Activated T-cell treated with anti-CD3 and anti-CD28 coated beads, Interleukin-2, amount 50 U/mL, for 4 hours (primary cell): ENCODE measurements around the gene DNAJB1. TPM values are rescaled to one million over a fixed set of nuclear protein-coding genes. Genes with fewer than 3 reads are reported as not detected.
"Not testable (repeated sequence)": the region's sequence is repeated elsewhere in the genome, so short reads cannot be mapped to it uniquely, and the experiment has no call there.

Experiments used
- ATAC-seq, 2 donors: fragments of 200-7000 bp; cut with Tn5 transposase; one replicate each; pipeline ENCODE4 v1.10.0; 2021
- DNase-seq: peaks from one replicate; pipeline ENCODE4 v3.0.0-alpha.2; 2020
- H3K27me3 Mint-ChIP-seq: one replicate; pipeline ENCODE4 v1.8.0; 2021; ENCODE audit warnings: low read depth, mixed read lengths
- H3K36me3 Mint-ChIP-seq: one replicate; pipeline ENCODE4 v1.8.0; 2022; ENCODE audit warnings: mixed read lengths; ENCODE audit not compliant: insufficient read depth
- H3K4me1 Mint-ChIP-seq: one replicate; pipeline ENCODE4 v1.8.0; 2021; ENCODE audit warnings: low read depth, mixed read lengths
- H3K4me3 Mint-ChIP-seq: one replicate; pipeline ENCODE4 v1.8.0; 2021; ENCODE audit warnings: mild to moderate bottlenecking, moderate library complexity, mixed read lengths
- H3K9me3 Mint-ChIP-seq: one replicate; pipeline ENCODE4 v1.8.0; 2021; ENCODE audit warnings: mixed read lengths
- total RNA-seq, 3 donors: library from RNA; stranded (reverse); gene quantifications; one replicate each; pipeline ENCODE4 v1.2.1, GENCODE V29; 2021

DNAJB1 gene
- total RNA-seq = 100 to 1,000 TPM; 119 to 128 (median 120) TPM

- Mint-ChIP-seq H3K4me1 (peaks cover 67% of the 10 kb centered on the region), H3K4me3 (peak within 1 kb of the TSS; percentile 92), H3K27me3 (no peaks in the 10 kb centered on the region), H3K36me3 (peaks cover 36% of the 10 kb centered on the region), H3K9me3 (no peaks in the 10 kb centered on the region)
- DNase-seq (peak; percentile 34), ATAC-seq (peak; percentile 74 to 77)
Observed at GRCh38 chr19:14517840-14518505, at the start of gene DNAJB1. Gene DNAJB1, minus strand, starts transcription at chr19:14518397. Its CDS starts 48 bp downstream, at chr19:14518349.

- Mint-ChIP-seq H3K4me1 (peaks cover 33% of the 10 kb centered on the region), H3K4me3 (no peak overlapping the region), H3K27me3 (no peaks in the 10 kb centered on the region), H3K9me3 (no peaks in the 10 kb centered on the region), H3K36me3 (no peaks in the 10 kb centered on the region)
- DNase-seq (no peak), ATAC-seq (no peak)
Observed at GRCh38 chr19:14567079-14567478, 48.9 kb upstream of the DNAJB1 start.

DNA sequence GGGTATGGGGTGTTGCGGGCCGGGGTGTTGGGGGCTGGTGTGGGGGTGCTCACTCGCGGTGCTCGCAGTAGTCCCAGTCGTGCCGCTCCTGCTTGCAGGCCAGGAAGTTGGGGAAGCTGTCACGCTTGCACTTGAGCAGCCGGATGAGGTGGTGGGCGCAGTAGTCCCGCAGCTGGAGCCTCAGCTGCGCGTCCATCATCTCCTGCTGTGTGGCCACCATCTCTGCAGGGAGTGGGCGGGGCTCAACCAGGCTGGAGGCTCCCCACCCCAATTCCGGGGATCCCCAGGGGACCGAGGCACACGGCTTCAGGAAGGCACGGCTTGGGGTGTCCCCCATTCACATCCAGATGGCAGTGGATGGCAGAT is 48.5 kb upstream of the DNAJB1 start:
- Mint-ChIP-seq H3K27me3 (no peaks in the 10 kb centered on the region), H3K9me3 (no peaks in the 10 kb centered on the region), H3K4me1 (peaks cover 31% of the 10 kb centered on the region), H3K4me3 (no peak overlapping the region), H3K36me3 (no peaks in the 10 kb centered on the region)
- ATAC-seq (no peak), DNase-seq (no peak)

GRCh38 chr19:14565765-14566711 is 47.8 kb upstream of the DNAJB1 start:
- no peaks in the 10 kb centered on the region for H3K36me3 Mint-ChIP-seq
- H3K4me1 Mint-ChIP-seq = peaks cover 29% of the 10 kb centered on the region
- no peak overlapping the region for H3K4me3 Mint-ChIP-seq
- H3K9me3 Mint-ChIP-seq = no peaks in the 10 kb centered on the region
- H3K27me3 Mint-ChIP-seq = no peaks in the 10 kb centered on the region
- DNase-seq = no peak
- ATAC-seq = no peak

DNA sequence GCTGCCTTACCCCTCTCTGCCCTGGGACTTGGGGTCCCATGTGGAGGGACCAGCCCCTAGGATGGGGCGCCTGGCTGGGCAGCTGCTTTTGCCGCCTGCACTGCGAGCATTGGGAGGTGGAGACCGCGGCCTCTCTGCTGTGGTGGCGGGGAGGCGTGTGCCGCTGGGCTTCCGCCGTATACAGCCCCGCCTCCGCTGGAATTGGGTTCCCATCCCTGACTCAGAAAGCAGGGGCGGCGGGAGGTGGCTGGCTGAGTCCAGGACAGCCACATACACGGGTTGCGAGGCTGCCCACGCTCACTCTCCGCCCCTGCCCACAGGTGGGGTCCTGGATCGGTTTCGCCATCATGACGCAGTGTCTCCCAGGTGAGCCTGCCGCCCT is 47.1 kb upstream of the DNAJB1 start:
- no peaks in the 10 kb centered on the region for H3K36me3 Mint-ChIP-seq
- ATAC-seq = no peak
- H3K27me3 Mint-ChIP-seq = no peaks in the 10 kb centered on the region
- DNase-seq = no peak
- H3K9me3 Mint-ChIP-seq = no peaks in the 10 kb centered on the region
- peaks cover 25% of the 10 kb centered on the region for H3K4me1 Mint-ChIP-seq
- H3K4me3 Mint-ChIP-seq = no peak overlapping the region

DNA sequence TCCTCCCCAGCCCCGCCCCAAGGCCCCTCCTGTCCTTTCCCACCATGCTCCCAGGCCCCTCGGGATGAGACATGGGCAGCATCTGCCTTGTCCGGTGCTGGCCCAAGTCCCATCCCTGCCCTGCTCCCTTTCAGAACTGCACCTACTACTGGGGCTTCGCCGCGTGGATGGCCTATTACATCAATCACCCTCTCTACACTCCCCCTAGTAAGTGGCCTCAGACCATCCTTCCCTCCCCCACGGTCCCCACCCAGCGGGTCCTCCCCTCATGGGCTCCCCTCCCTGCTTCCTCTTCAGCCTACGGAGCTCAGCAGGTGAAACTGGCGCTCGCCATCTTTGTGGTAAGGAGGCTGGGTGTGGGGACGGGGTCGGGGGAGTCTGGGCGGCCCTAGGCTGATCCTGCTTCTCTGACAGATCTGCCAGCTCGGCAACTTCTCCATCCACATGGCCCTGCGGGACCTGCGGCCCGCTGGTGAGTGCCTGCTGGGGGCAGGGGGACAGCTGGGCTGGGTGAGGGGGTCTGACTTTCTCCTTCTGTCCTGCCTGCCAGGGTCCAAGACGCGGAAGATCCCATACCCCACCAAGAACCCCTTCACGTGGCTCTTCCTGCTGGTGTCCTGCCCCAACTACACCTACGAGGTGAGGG is 46.6 kb upstream of the DNAJB1 start:
- not testable (repeated sequence) for H3K27me3 Mint-ChIP-seq, H3K36me3 Mint-ChIP-seq, H3K9me3 Mint-ChIP-seq, ATAC-seq, DNase-seq, H3K4me3 Mint-ChIP-seq
- peaks cover 26% of the 10 kb centered on the region for H3K4me1 Mint-ChIP-seq

DNA sequence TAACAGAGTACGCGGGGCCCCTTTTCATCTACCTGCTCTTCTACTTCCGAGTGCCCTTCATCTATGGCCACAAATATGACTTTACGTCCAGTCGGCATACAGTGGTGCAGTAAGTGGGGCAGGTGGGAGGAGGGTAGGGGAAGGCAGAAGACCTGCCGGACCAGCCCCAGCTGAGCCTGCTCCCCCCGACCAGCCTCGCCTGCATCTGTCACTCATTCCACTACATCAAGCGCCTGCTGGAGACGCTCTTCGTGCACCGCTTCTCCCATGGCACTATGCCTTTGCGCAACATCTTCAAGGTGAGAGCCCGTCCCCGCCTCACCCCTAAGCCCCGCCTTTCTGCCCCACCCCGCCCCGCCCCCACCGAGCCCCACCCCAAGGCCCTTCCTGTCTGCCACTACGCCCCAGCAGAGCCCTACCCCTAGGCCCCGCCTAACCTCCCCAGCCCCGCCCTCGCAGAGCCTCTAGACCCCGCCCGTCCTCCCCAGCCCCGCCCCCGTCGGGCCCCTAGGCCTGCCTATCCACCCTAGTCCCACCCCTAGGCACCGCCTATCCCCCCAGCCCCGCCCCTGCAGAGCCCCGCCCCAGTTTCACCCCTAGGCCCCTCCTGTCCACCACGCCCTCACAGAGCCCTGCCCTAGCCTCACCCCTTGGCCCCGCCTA is 45.9 kb upstream of the DNAJB1 start:
- Mint-ChIP-seq H3K4me1 (peaks cover 22% of the 10 kb centered on the region), H3K4me3 (no peak overlapping the region), H3K9me3 (no peaks in the 10 kb centered on the region), H3K27me3 (no peaks in the 10 kb centered on the region), H3K36me3 (no peaks in the 10 kb centered on the region)
- ATAC-seq (peak; percentile 81 to 82), DNase-seq (no peak)

- Mint-ChIP-seq H3K27me3 (no peaks in the 10 kb centered on the region), H3K4me1 (peaks cover 21% of the 10 kb centered on the region), H3K36me3 (no peaks in the 10 kb centered on the region), H3K4me3 (no peak overlapping the region), H3K9me3 (no peaks in the 10 kb centered on the region)
- no peak for DNase-seq
- ATAC-seq = no peak
Observed at GRCh38 chr19:14563590-14563926, 45.4 kb upstream of the DNAJB1 start.

DNA sequence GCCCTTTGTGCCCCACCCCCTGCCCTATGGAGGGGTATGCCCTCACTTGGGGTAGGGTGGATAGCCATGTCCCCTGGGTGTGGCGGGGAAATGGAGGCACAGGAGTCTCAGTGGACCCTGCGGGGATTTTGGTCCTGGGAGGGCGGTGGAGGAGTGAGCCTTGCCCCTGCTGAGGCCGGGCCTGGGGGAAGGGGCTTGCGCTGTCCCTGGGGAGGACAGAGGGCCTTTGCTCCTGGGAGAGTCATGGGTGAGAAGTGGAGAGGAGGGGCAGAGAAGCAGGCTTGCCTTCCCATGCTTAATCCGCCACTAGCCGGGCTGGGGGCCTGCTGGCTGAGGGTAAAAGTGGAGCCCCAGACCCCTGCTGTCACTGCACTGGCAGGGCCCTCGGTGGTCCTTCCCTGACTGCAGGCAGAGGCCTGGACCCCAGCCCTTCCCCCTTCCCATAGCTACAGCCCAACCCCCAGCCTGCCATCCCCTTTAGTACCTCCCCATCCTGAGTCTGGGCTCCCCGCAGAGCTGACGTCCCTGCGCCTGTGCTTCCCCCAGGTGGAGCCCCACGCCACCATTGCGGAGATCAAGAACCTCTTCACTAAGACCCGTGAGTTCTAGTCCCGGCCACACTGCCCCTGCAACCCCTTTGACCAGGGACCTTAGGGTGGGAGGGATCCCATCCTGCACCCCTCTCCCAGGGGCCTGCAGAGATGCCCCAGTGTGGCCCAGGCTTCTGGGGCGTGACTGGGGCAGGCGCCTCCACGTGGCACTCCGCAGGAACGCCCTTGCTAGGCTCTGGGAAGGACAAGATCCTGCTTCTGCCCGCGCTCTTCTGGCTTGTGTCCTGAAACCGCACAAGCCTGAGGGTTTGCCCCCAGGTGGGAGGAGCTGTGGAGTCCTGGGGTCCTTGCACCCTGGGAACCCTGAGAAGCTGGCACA is 44.7 kb upstream of the DNAJB1 start:
- ATAC-seq (no peak), DNase-seq (no peak)
- no peak overlapping the region for H3K4me3 Mint-ChIP-seq
- H3K27me3 Mint-ChIP-seq = no peaks in the 10 kb centered on the region
- no peaks in the 10 kb centered on the region for H3K36me3 Mint-ChIP-seq
- H3K4me1 Mint-ChIP-seq = peaks cover 24% of the 10 kb centered on the region
- H3K9me3 Mint-ChIP-seq = no peaks in the 10 kb centered on the region

GRCh38 chr19:14561847-14562351 is 43.7 kb upstream of the DNAJB1 start:
- no peak overlapping the region for H3K4me3 Mint-ChIP-seq
- H3K36me3 Mint-ChIP-seq = no peaks in the 10 kb centered on the region
- DNase-seq (no peak), ATAC-seq (no peak)
- H3K27me3 Mint-ChIP-seq = no peaks in the 10 kb centered on the region
- no peaks in the 10 kb centered on the region for H3K9me3 Mint-ChIP-seq
- peaks cover 18% of the 10 kb centered on the region for H3K4me1 Mint-ChIP-seq

DNA sequence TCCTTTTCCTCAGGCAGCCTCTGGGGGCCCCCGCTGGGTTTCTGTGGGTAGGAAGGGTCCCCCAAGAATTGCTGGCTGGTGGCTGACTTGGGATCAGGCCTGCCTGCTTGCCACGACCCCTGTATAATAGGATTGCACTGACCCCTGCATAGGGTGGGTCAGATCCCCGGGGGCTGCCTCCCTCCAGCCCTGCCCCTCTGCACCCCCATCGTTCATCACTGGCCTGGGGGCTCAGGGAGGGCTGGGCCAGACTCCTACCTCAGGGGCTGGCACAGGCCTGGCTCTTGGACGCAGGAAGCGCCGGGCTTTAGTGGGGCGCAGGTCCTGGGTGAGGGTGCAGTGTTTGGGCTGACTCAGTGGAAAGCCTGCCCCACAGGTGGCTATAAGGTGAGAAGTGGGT is 43.1 kb upstream of the DNAJB1 start:
- H3K4me3 Mint-ChIP-seq = no peak overlapping the region
- peaks cover 24% of the 10 kb centered on the region for H3K4me1 Mint-ChIP-seq
- no peaks in the 10 kb centered on the region for H3K36me3 Mint-ChIP-seq
- H3K9me3 Mint-ChIP-seq = no peaks in the 10 kb centered on the region
- ATAC-seq (no peak), DNase-seq (no peak)
- no peaks in the 10 kb centered on the region for H3K27me3 Mint-ChIP-seq

DNA sequence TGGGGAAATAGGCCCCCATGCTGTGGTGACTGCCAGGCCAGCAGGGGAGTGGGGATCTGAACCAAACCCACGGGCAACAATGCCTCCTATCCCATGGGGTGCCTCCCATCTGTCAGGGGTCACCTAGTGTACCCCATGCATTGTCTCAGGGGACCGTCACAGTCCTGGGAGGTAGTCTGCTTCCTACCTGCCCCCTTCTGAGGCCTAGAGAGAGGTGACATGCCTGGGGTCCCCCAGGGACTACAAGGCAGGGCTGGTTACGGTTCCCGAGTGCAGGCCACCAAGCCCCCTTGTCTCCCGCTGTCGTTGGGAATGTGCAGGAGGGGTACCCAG is 42.5 kb upstream of the DNAJB1 start:
- no peak for DNase-seq
- ATAC-seq = no peak
- Mint-ChIP-seq H3K4me3 (no peak overlapping the region), H3K27me3 (no peaks in the 10 kb centered on the region), H3K4me1 (peaks cover 29% of the 10 kb centered on the region), H3K9me3 (no peaks in the 10 kb centered on the region), H3K36me3 (no peaks in the 10 kb centered on the region)

DNA sequence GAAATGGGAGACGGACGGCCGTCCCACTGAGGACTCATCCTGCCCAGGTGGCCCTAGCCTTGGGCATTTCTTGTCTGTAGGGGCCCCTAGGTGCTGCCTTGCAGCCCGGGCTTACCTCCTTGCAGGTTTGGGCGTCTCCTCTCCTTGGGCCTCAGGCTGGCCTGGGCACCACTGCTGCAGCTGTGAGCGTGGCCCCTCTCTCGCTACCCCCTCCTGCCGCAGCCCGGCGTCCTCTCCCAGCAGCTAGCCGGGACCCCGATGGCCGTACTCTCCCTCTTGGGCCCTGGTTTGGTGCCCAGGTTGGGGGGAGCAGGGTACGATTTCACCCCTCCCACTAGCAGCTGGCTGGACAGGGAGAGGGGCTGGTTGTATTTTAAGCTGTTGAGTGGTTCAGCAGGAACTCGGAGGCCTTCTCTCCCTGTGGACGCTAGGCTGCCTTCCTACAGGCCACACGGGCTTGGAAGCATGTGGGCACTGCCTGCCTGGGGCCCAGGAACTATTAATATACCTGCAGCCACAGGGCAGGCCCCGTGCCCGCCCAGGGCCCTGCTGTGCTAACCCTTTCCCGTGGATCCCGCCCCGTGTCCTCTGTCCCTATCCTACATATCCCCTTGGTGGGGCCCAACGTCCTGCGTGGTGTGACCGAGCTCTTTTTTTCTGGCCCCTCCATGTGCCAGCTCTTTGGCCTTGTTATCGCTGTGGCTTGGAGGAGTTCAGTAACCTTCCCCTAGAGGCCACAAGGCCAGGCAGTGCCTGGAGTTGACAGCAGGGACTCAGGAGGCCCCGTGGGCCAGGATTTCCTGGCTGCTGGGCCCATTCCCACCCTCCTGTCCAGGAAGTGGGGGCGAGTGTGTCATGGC is 41.9 kb upstream of the DNAJB1 start:
- Mint-ChIP-seq H3K27me3 (no peaks in the 10 kb centered on the region), H3K36me3 (no peaks in the 10 kb centered on the region), H3K4me1 (peaks cover 30% of the 10 kb centered on the region), H3K9me3 (no peaks in the 10 kb centered on the region), H3K4me3 (no peak overlapping the region)
- DNase-seq = no peak
- no peak for ATAC-seq
